GM08714 (cell line): ENCODE results near the gene FAM186B.
"Not testable (repeated sequence)": the region's sequence is repeated elsewhere in the genome, so short reads cannot be mapped to it uniquely, and the experiment has no call there.

Experiments
- H3K4me3 ChIP-seq: fragments of 200-500 bp; sonication (Bioruptor generic); 2 replicates; pipeline ENCODE4 v1.5.1; 2014; ENCODE audit warnings: mild to moderate bottlenecking, low read length, inconsistent platforms
- ZNF274 ChIP-seq: IDR thresholded peaks from 2 replicates; pipeline ENCODE4 v1.6.1; 2012; ENCODE audit warnings: mild to moderate bottlenecking, low read depth, low read length

FAM186B gene

GRCh38 chr12:49605539-49605938, at the start of gene FAM186B:
TSS of gene FAM186B (minus strand) at chr12:49605639. CDS start at chr12:49605477, 162 bp downstream.
- not testable (repeated sequence) for H3K4me3 ChIP-seq

GRCh38 chr12:49654715-49655114, 49.3 kb upstream of the FAM186B start:
- no peak for TF ChIP-seq ZNF274
- H3K4me3 ChIP-seq, result no peak overlapping the region

GRCh38 chr12:49652921-49653520, 47.6 kb upstream of the FAM186B start:
- no peak overlapping the region for H3K4me3 ChIP-seq
- TF ChIP-seq ZNF274, result no peak

- no peak for TF ChIP-seq ZNF274
Measured at GRCh38 chr12:49651855-49652254, 46.4 kb upstream of the FAM186B start.

GRCh38 chr12:49649892-49650291, 44.5 kb upstream of the FAM186B start:
- TF ChIP-seq ZNF274, result no peak
- H3K4me3 ChIP-seq, result no peak overlapping the region

More at GRCh38 chr12:49651855-49652254, 46.4 kb upstream of the FAM186B start:
- H3K4me3 ChIP-seq, result no peak overlapping the region

GRCh38 chr12:49649445-49649844, 44.0 kb upstream of the FAM186B start:
- H3K4me3 ChIP-seq, result no peak overlapping the region
- no peak for TF ChIP-seq ZNF274

GRCh38 chr12:49648712-49649003, 43.2 kb upstream of the FAM186B start:
- H3K4me3 ChIP-seq, result no peak overlapping the region
- TF ChIP-seq ZNF274, result no peak

- no peak for TF ChIP-seq ZNF274
- H3K4me3 ChIP-seq, result no peak overlapping the region
Measured at GRCh38 chr12:49647827-49648711, 42.6 kb upstream of the FAM186B start.

GRCh38 chr12:49646871-49647654, 41.6 kb upstream of the FAM186B start:
- H3K4me3 ChIP-seq, result no peak overlapping the region
- no peak for TF ChIP-seq ZNF274

GRCh38 chr12:49646331-49646830, 40.9 kb upstream of the FAM186B start:
- H3K4me3 ChIP-seq, result no peak overlapping the region
- no peak for TF ChIP-seq ZNF274

- H3K4me3 ChIP-seq, result no peak overlapping the region
Measured at GRCh38 chr12:49645146-49646039, 40.0 kb upstream of the FAM186B start.

GRCh38 chr12:49644620-49644994, 39.2 kb upstream of the FAM186B start:
- TF ChIP-seq ZNF274, result no peak
- H3K4me3 ChIP-seq, result no peak overlapping the region

More at GRCh38 chr12:49645146-49646039, 40.0 kb upstream of the FAM186B start:
- TF ChIP-seq ZNF274, result no peak

- H3K4me3 ChIP-seq, result no peak overlapping the region
- no peak for TF ChIP-seq ZNF274
Measured at GRCh38 chr12:49643961-49644619, 38.7 kb upstream of the FAM186B start.
